SIG-M5 treated with dmso at 0.1 percent for 504 hours (cell line): ENCODE data around the gene HRCT1.

Source experiments
- DNase-seq: peaks from one replicate; lab custom pipeline; 2025; ENCODE audit not compliant: unreplicated experiment; lab: John Stamatoyannopoulos, UW

HRCT1 gene

GRCh38 chr9:35940458-35941407, 34.7 kb downstream of the HRCT1 start:
- DNase-seq = no peak

GRCh38 chr9:35942286-35942685, 36.3 kb downstream of the HRCT1 start:
- DNase-seq = no peak

GRCh38 chr9:35944173-35944572, 38.2 kb downstream of the HRCT1 start:
- DNase-seq = no peak

GRCh38 chr9:35944841-35945240, 38.8 kb downstream of the HRCT1 start:
- no peak for DNase-seq

- DNase-seq = peak; percentile 49
Observed at GRCh38 chr9:35945341-35946018, 39.5 kb downstream of the HRCT1 start.

- DNase-seq = no peak
Observed at GRCh38 chr9:35948451-35948850, 42.4 kb downstream of the HRCT1 start.

GRCh38 chr9:35948901-35949318, 42.9 kb downstream of the HRCT1 start:
- no peak for DNase-seq

GRCh38 chr9:35951736-35952135, 45.7 kb downstream of the HRCT1 start:
- no peak for DNase-seq

GRCh38 chr9:35952526-35953191, 46.7 kb downstream of the HRCT1 start:
- no peak for DNase-seq

GRCh38 chr9:35954942-35955546, 49.0 kb downstream of the HRCT1 start:
- DNase-seq = peak; percentile 63

- no peak for DNase-seq
Observed at GRCh38 chr9:35956651-35957050, 50.6 kb downstream of the HRCT1 start.
